ENCODE measurements around the gene RABGEF1. TPM values are rescaled to one million over a fixed set of nuclear protein-coding genes. Genes with fewer than 3 reads are reported as not detected.

RABGEF1 gene
- total and polyA plus RNA-seq, 3 donors from 2014 or later: 62.5 to 78.4 (median 70.2) TPM

DNA sequence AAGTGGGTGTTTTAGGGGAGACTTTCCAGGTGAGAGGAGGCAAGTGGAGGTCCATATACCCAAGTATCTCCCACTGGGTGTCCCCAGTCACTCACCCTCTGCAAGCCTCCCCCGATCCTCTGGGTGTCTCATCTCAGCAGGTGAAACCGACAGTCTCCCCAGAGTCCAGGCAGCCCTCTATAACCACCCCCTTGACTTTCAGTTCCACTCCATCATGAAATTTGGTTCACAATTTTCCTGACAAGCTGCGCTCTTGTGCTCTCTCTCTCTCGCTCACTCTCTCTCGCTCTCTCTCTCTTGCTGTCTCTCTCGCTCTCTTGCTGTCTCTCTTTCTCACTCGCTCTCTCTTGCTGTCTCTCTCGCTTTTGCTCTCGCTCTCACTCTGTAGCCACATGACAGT is 8.1 kb upstream of the RABGEF1 start:
- TF ChIP-seq, protein P1, sequence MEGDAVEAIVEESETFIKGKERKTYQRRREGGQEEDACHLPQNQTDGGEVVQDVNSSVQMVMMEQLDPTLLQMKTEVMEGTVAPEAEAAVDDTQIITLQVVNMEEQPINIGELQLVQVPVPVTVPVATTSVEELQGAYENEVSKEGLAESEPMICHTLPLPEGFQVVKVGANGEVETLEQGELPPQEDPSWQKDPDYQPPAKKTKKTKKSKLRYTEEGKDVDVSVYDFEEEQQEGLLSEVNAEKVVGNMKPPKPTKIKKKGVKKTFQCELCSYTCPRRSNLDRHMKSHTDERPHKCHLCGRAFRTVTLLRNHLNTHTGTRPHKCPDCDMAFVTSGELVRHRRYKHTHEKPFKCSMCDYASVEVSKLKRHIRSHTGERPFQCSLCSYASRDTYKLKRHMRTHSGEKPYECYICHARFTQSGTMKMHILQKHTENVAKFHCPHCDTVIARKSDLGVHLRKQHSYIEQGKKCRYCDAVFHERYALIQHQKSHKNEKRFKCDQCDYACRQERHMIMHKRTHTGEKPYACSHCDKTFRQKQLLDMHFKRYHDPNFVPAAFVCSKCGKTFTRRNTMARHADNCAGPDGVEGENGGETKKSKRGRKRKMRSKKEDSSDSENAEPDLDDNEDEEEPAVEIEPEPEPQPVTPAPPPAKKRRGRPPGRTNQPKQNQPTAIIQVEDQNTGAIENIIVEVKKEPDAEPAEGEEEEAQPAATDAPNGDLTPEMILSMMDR (IDR thresholded peaks at IDR 0.05): no peak
- TF ChIP-seq POLR2A (IDR thresholded peaks at IDR 0.05): no peak
- intact Hi-C loops (cut with DNase I; ENCODE audit: low total_unique reads): no loop called here
- WGBS, 2 donors: 87 to 95% methylated on average over 9 of the region's 9 CpGs

DNA sequence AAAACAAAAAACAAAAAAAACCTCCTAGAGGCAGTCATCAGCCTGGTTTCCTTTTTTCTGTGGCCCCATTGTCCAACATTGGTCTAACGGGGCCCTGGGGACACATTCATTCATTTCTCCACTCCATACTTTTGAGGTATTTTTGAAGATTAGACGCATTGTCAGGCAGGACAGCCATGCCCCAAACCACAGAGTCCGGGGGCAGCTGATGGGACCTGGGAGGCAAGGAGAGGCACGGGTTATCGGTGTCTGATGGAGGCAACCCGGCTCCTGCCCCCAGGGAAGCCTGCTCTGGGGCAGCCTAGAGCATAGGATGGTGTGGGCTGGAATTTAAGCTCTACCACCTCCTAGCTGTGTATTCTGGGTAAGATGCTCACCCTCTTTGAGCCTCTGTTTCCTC is 6.5 kb upstream of the RABGEF1 start:
- no peak for DNase-seq
- no peak for TF ChIP-seq POLR2A (IDR thresholded peaks at IDR 0.05)
- TF ChIP-seq, protein P1 (IDR thresholded peaks at IDR 0.05): no peak
- H3K9me3 ChIP-seq: no peaks in the 10 kb centered on the region
- H3K27ac ChIP-seq: no peak overlapping the region
- WGBS, 2 donors: 90 to 95% methylated on average over 6 of the region's 6 CpGs
- no peaks in the 10 kb centered on the region for H3K4me1 ChIP-seq
- H3K36me3 ChIP-seq (ENCODE audit: low read depth, missing control alignments): no peaks in the 10 kb centered on the region
- intact Hi-C loops (cut with DNase I; ENCODE audit: low total_unique reads): no loop called here
- H3K4me3 ChIP-seq: no peak overlapping the region
- H3K27me3 ChIP-seq: no peaks in the 10 kb centered on the region

More for the DNA sequence above, 8.1 kb upstream of the RABGEF1 start:
- H3K4me1 ChIP-seq: no peaks in the 10 kb centered on the region
- no peaks in the 10 kb centered on the region for H3K27me3 ChIP-seq
- H3K4me3 ChIP-seq: no peak overlapping the region
- no peaks in the 10 kb centered on the region for H3K36me3 ChIP-seq (ENCODE audit: low read depth, missing control alignments)
- no peak for DNase-seq
- no peak overlapping the region for H3K27ac ChIP-seq
- no peaks in the 10 kb centered on the region for H3K9me3 ChIP-seq

DNA sequence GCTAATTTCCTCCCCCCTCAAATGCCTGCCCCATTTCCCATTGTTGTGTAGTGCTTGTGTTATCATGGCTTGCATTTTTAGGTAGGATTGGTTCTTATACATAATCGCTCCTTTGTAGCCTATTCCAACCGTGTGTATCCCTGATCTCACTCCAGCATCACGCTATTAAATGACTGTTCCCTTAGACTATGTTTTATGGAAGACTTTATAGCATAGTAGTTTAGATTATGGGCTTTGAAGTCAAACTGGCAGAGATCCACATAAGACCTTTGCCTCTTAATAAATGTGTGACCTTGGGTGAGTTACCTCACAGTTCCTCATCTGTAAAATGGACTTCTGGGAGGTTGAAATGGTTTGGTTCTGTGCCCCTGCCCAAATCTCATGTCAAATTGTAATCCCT is 5.4 kb upstream of the RABGEF1 start:
- TF ChIP-seq, protein P1 (IDR thresholded peaks at IDR 0.05): no peak
- TF ChIP-seq POLR2A (IDR thresholded peaks at IDR 0.05): no peak
- Histone ChIP-seq H3K9me3 (no peaks in the 10 kb centered on the region), H3K4me3 (no peak overlapping the region), H3K27me3 (no peaks in the 10 kb centered on the region), H3K36me3 (ENCODE audit: low read depth, missing control alignments) (no peaks in the 10 kb centered on the region), H3K4me1 (no peaks in the 10 kb centered on the region), H3K27ac (no peak overlapping the region)
- intact Hi-C loops (cut with DNase I; ENCODE audit: low total_unique reads): no loop called here
- no peak for DNase-seq
- 82 to 89% methylated on average over 3 of the region's 3 CpGs for WGBS, 2 donors

DNA sequence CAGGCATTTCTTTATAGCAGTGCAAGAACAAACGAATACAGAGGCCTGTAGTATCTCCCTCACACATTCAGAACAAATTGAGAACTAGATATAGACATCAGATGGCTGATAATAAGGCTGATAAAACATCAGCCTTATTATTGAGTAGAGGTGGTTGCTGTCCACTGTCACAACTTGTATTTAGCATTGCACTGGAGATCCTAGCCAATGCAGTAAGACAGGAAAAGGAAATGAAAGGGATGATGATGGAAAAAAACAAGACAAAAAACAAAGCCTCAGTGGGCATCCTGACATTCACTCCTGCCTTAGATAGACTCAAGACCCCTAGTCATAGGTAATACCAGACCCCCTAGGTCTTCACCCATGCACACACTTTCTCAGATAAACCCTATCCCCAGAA is 4.7 kb upstream of the RABGEF1 start:
- Histone ChIP-seq H3K27ac (no peak overlapping the region), H3K4me3 (no peak overlapping the region), H3K36me3 (ENCODE audit: low read depth, missing control alignments) (no peaks in the 10 kb centered on the region), H3K4me1 (no peaks in the 10 kb centered on the region), H3K27me3 (no peaks in the 10 kb centered on the region), H3K9me3 (no peaks in the 10 kb centered on the region)
- 93% methylated on average over 1 of the region's 1 CpG for WGBS, 2 donors
- intact Hi-C loops (cut with DNase I; ENCODE audit: low total_unique reads): no loop called here
- TF ChIP-seq POLR2A (IDR thresholded peaks at IDR 0.05): no peak
- TF ChIP-seq, protein P1 (IDR thresholded peaks at IDR 0.05): no peak
- DNase-seq: no peak

DNA sequence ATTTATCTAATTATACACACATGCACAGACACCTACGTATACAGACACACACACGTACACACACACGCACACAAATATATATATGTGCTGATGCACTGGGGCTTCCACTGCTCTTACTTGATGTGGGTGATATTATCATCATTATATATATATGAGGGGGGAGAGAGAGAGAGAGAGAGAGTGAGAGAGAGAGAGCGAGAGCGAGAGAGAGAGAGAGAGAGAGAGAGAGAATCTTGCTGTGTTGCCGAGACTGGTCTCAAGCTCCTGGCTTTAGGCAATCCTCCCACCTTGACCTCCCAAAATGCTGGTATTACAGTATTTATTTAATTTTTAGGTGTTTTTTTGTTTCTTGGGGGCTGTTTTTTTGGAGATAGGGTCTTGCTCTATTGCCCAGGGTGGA is 3.6 kb upstream of the RABGEF1 start:
- whole genome bisulfite sequencing, 2 donors: 95 to 96% methylated on average over 6 of the region's 6 CpGs
- no peaks in the 10 kb centered on the region for H3K9me3 ChIP-seq
- intact Hi-C loops (cut with DNase I; ENCODE audit: low total_unique reads): no loop called here
- no peak overlapping the region for H3K4me3 ChIP-seq
- H3K4me1 ChIP-seq: peaks cover 2% of the 10 kb centered on the region
- H3K27me3 ChIP-seq: no peaks in the 10 kb centered on the region
- H3K36me3 ChIP-seq (ENCODE audit: low read depth, missing control alignments): no peaks in the 10 kb centered on the region
- H3K27ac ChIP-seq: no peak overlapping the region
- no peak for TF ChIP-seq POLR2A (IDR thresholded peaks at IDR 0.05)
- TF ChIP-seq, protein P1 (IDR thresholded peaks at IDR 0.05): no peak
- DNase-seq: no peak

All from testis (tissue), 3 donors.